ENCODE data around the gene MAPK1IP1L. TPM values are rescaled to one million over a fixed set of nuclear protein-coding genes. Genes with fewer than 3 reads are reported as not detected.

Gene MAPK1IP1L
- 13.7 and 15.6 TPM in 2 replicates for total RNA-seq

GRCh38 chr14:55051423-55052268 is at the start of gene MAPK1IP1L:
Gene MAPK1IP1L (plus strand): TSS chr14:55051647. CDS start chr14:55061684, 10,037 bp downstream.

GRCh38 chr14:55026793-55027561 is 24.5 kb upstream of the MAPK1IP1L start, which contains the start of the genes SOCS4 and WDHD1:
Gene SOCS4 (plus strand): TSS chr14:55027236. CDS start chr14:55043042, 15,806 bp downstream.
Gene WDHD1 (minus strand): TSS chr14:55027099. CDS start chr14:55026787, 312 bp downstream.

Other genes with a start within 250 kb of the MAPK1IP1L start
- gene GCH1, start 148.8 kb upstream of the MAPK1IP1L start, total RNA-seq, result 7.5 and 12.5 TPM in 2 replicates
- gene WDHD1, start 24.5 kb upstream of the MAPK1IP1L start, total RNA-seq, result 7.7 and 10.4 TPM in 2 replicates
- 10.1 and 10.9 TPM in 2 replicates for gene SOCS4, start 24.4 kb upstream of the MAPK1IP1L start, total RNA-seq
- gene LGALS3, start 77.6 kb downstream of the MAPK1IP1L start, total RNA-seq, result 177 and 214 TPM in 2 replicates
- 0.43 and 2.7 TPM in 2 replicates for gene DLGAP5, start 139.9 kb downstream of the MAPK1IP1L start, total RNA-seq
- gene FBXO34, start 219.8 kb downstream of the MAPK1IP1L start, total RNA-seq, result 19.8 and 27.0 TPM in 2 replicates

All from tracheal epithelial cell (primary cell).